IPS DF 6.9 (cell line): ENCODE data around the gene CDR2.
"Not testable (repeated sequence)": the region's sequence is repeated elsewhere in the genome, so short reads cannot be mapped to it uniquely, and the experiment has no call there.

Source experiments
- DNase-seq: peaks from one replicate; pipeline ENCODE4 v3.0.0-alpha.2; 2013; ENCODE audit warnings: low read depth, low spot score
- H3K27ac ChIP-seq: one replicate; pipeline ENCODE4 v1.5.1; 2013; ENCODE audit warnings: low read length, control low read depth
- H3K27me3 ChIP-seq: 2 replicates; pipeline ENCODE4 v1.6.1; 2013; ENCODE audit warnings: mild to moderate bottlenecking, low read length; ENCODE audit not compliant: control insufficient read depth, insufficient read depth
- H3K36me3 ChIP-seq: 2 replicates; pipeline ENCODE4 v1.6.1; 2013; ENCODE audit warnings: low read length; ENCODE audit not compliant: control insufficient read depth, insufficient read depth
- H3K4me1 ChIP-seq: 2 replicates; pipeline ENCODE4 v1.6.1; 2013; ENCODE audit warnings: low read length; ENCODE audit not compliant: control insufficient read depth, insufficient read depth
- H3K4me3 ChIP-seq: 2 replicates; pipeline ENCODE4 v1.5.1; 2013; ENCODE audit warnings: mild to moderate bottlenecking, low read length
- H3K9me3 ChIP-seq: 2 replicates; pipeline ENCODE4 v1.6.1; 2013; ENCODE audit warnings: low read length, inconsistent platforms; ENCODE audit not compliant: control insufficient read depth, insufficient read depth
- WGBS: extraction: QIAGEN DNeasy Blood & Tissue Kit; methylation state at CpG from one replicate; pipeline ENCODE4 v1.1.7; 2013; ENCODE audit warnings: mixed read lengths, missing lambda C conversion rate; ENCODE audit not compliant: insufficient read length, insufficient coverage; 5-methylcytosine and 5-hydroxymethylcytosine counted together

CDR2 gene

GRCh38 chr16:22306788-22307187, 67.6 kb downstream of the CDR2 start:
- no peak overlapping the region for H3K27ac ChIP-seq
- no peak overlapping the region for H3K4me3 ChIP-seq
- no peaks in the 10 kb centered on the region for H3K9me3 ChIP-seq
- H3K27me3 ChIP-seq: no peaks in the 10 kb centered on the region
- no CpG with 5 or more reads among the region's 9 CpGs for WGBS
- DNase-seq: no peak
- H3K36me3 ChIP-seq: peaks cover 50% of the 10 kb centered on the region
- H3K4me1 ChIP-seq: no peaks in the 10 kb centered on the region

- H3K27me3 ChIP-seq: no peaks in the 10 kb centered on the region
- H3K4me1 ChIP-seq: no peaks in the 10 kb centered on the region
- no peak overlapping the region for H3K4me3 ChIP-seq
- no peak overlapping the region for H3K27ac ChIP-seq
- WGBS: no CpG with 5 or more reads among the region's 4 CpGs
- peaks cover 44% of the 10 kb centered on the region for H3K36me3 ChIP-seq
- no peak for DNase-seq
- no peaks in the 10 kb centered on the region for H3K9me3 ChIP-seq
Observed at GRCh38 chr16:22304411-22304810, 70.0 kb downstream of the CDR2 start.

GRCh38 chr16:22302776-22303363, 71.5 kb downstream of the CDR2 start:
- no peaks in the 10 kb centered on the region for H3K27me3 ChIP-seq
- DNase-seq: no peak
- H3K9me3 ChIP-seq: no peaks in the 10 kb centered on the region
- no peak overlapping the region for H3K4me3 ChIP-seq
- no peaks in the 10 kb centered on the region for H3K4me1 ChIP-seq
- H3K36me3 ChIP-seq: peaks cover 34% of the 10 kb centered on the region
- H3K27ac ChIP-seq: no peak overlapping the region
- WGBS: no CpG with 5 or more reads among the region's 12 CpGs

GRCh38 chr16:22301423-22301822, 73.0 kb downstream of the CDR2 start:
- DNase-seq, H3K27me3 ChIP-seq, H3K9me3 ChIP-seq, H3K27ac ChIP-seq, H3K4me3 ChIP-seq, H3K4me1 ChIP-seq: not testable (repeated sequence)
- no CpG with 5 or more reads among the region's 7 CpGs for WGBS
- H3K36me3 ChIP-seq: peaks cover 24% of the 10 kb centered on the region

GRCh38 chr16:22300427-22301071, 73.9 kb downstream of the CDR2 start:
- H3K27ac ChIP-seq: no peak overlapping the region
- H3K36me3 ChIP-seq: peaks cover 21% of the 10 kb centered on the region
- H3K27me3 ChIP-seq: no peaks in the 10 kb centered on the region
- WGBS: no CpG with 5 or more reads among the region's 8 CpGs
- H3K9me3 ChIP-seq: no peaks in the 10 kb centered on the region
- DNase-seq: no peak
- H3K4me3 ChIP-seq: no peak overlapping the region
- no peaks in the 10 kb centered on the region for H3K4me1 ChIP-seq

- Histone ChIP-seq H3K9me3 (no peaks in the 10 kb centered on the region), H3K4me1 (no peaks in the 10 kb centered on the region), H3K27ac (no peak overlapping the region), H3K4me3 (no peak overlapping the region), H3K36me3 (peaks cover 7% of the 10 kb centered on the region; the same call in 1 of the 2 replicates), H3K27me3 (no peaks in the 10 kb centered on the region)
- DNase-seq: no peak
- no CpG with 5 or more reads among the region's 1 CpG for WGBS
Observed at GRCh38 chr16:22299036-22299435, 75.4 kb downstream of the CDR2 start.

- no peaks in the 10 kb centered on the region for H3K4me1 ChIP-seq
- H3K9me3 ChIP-seq: no peaks in the 10 kb centered on the region
- no CpG with 5 or more reads among the region's 39 CpGs for WGBS
- no peak overlapping the region for H3K27ac ChIP-seq
- peaks cover 7% of the 10 kb centered on the region; the same call in 1 of the 2 replicates for H3K36me3 ChIP-seq
- H3K27me3 ChIP-seq: no peaks in the 10 kb centered on the region
- no peak for DNase-seq
- peak overlapping the region; percentile 73 for H3K4me3 ChIP-seq
Observed at GRCh38 chr16:22297871-22298733, 76.3 kb downstream of the CDR2 start.

- H3K27ac ChIP-seq: no peak within 1 kb of the TSS
- no peaks in the 10 kb centered on the region for H3K27me3 ChIP-seq
- peak; percentile 88 for DNase-seq
- 0 out of 2 replicates have a peak, but pooled peaks cover 3% of the 10 kb centered on the region for H3K36me3 ChIP-seq
- no CpG with 5 or more reads among the region's 76 CpGs for WGBS
- peak within 1 kb of the TSS; percentile 73 for H3K4me3 ChIP-seq
- no peaks in the 10 kb centered on the region for H3K4me1 ChIP-seq
- no peaks in the 10 kb centered on the region for H3K9me3 ChIP-seq
Observed at GRCh38 chr16:22297114-22297870, 77.1 kb downstream of the CDR2 start, which contains the start of gene POLR3E. POLR3E (plus strand) TSS chr16:22297409; CDS start chr16:22302969, 5,560 bp downstream.

GRCh38 chr16:22296225-22297113, 78.0 kb downstream of the CDR2 start:
- no peaks in the 10 kb centered on the region for H3K27me3 ChIP-seq
- H3K4me3 ChIP-seq: peak overlapping the region; percentile 67; the same call in 1 of the 2 replicates
- H3K27ac ChIP-seq: no peak overlapping the region
- WGBS: no CpG with 5 or more reads among the region's 17 CpGs
- 0 out of 2 replicates have a peak, but pooled peaks cover 3% of the 10 kb centered on the region for H3K36me3 ChIP-seq
- no peaks in the 10 kb centered on the region for H3K9me3 ChIP-seq
- no peak for DNase-seq
- no peaks in the 10 kb centered on the region for H3K4me1 ChIP-seq
